Loucy (cell line): ENCODE measurements around the gene CYP26B1.
"Not testable (repeated sequence)": the region's sequence is repeated elsewhere in the genome, so short reads cannot be mapped to it uniquely, and the experiment has no call there.

Experiments
- H2AFZ ChIP-seq: fragments of 200-600 bp; sonication (generic); 2 replicates; pipeline ENCODE4 v1.6.0; 2016; ENCODE audit warnings: antibody characterized with exemption, mild to moderate bottlenecking, low read length, moderate library complexity
- H3F3A ChIP-seq: fragments of 200-600 bp; 2 replicates; pipeline ENCODE4 v1.6.0; 2016; ENCODE audit warnings: antibody characterized with exemption, low read depth, mild to moderate bottlenecking
- H3K27me3 ChIP-seq: fragments of 200-600 bp; sonication (generic); 2 replicates; pipeline ENCODE4 v1.6.1; 2014; ENCODE audit warnings: low read length, mild to moderate bottlenecking; ENCODE audit not compliant: insufficient read depth, poor library complexity, severe bottlenecking
- H3K36me3 ChIP-seq: fragments of 200-600 bp; sonication (generic); 2 replicates; pipeline ENCODE4 v1.6.1; 2016; ENCODE audit warnings: low read length; ENCODE audit not compliant: insufficient read depth
- H3K4me1 ChIP-seq: fragments of 200-600 bp; sonication (generic); 2 replicates; pipeline ENCODE4 v1.5.1; 2014; ENCODE audit warnings: low read length, mild to moderate bottlenecking; ENCODE audit not compliant: insufficient read depth, poor library complexity, severe bottlenecking
- H3K4me2 ChIP-seq: fragments of 200-600 bp; sonication (generic); 2 replicates; pipeline ENCODE4 v1.6.0; 2014; ENCODE audit warnings: antibody characterized with exemption, low read length, low read depth, mild to moderate bottlenecking; ENCODE audit not compliant: poor library complexity, severe bottlenecking
- H3K4me3 ChIP-seq: fragments of 200-600 bp; sonication (generic); 2 replicates; pipeline ENCODE4 v1.5.1; 2014; ENCODE audit warnings: low read length, mild to moderate bottlenecking, mixed read lengths; ENCODE audit not compliant: poor library complexity, severe bottlenecking
- H3K79me2 ChIP-seq: fragments of 200-600 bp; sonication (generic); 2 replicates; pipeline ENCODE4 v1.6.1; 2014; ENCODE audit warnings: low read length; ENCODE audit not compliant: insufficient read depth
- H3K9ac ChIP-seq: fragments of 200-600 bp; sonication (generic); 2 replicates; pipeline ENCODE4 v1.6.0; 2014; ENCODE audit warnings: mild to moderate bottlenecking, low read depth, low read length, moderate library complexity; ENCODE audit not compliant: poor library complexity, severe bottlenecking
- H3K9me2 ChIP-seq: fragments of 200-600 bp; sonication (generic); replicated peaks from 2 replicates; pipeline ENCODE4 v1.6.1; 2016; ENCODE audit warnings: low read depth, low read length, mixed read lengths
- H3K9me3 ChIP-seq: fragments of 200-600 bp; sonication (generic); 2 replicates; pipeline ENCODE4 v1.6.1; 2014; ENCODE audit warnings: mild to moderate bottlenecking, antibody characterized with exemption, low read length, low read depth; ENCODE audit not compliant: insufficient read depth
- H4K20me1 ChIP-seq: fragments of 200-600 bp; sonication (generic); 2 replicates; pipeline ENCODE4 v1.6.0; 2014; ENCODE audit warnings: antibody characterized with exemption, low read length, mild to moderate bottlenecking; ENCODE audit not compliant: insufficient read depth, poor library complexity, severe bottlenecking
- CTCF ChIP-seq: fragments of 200-600 bp; sonication (generic); conservative IDR thresholded peaks from 2 replicates; pipeline ENCODE4 v1.5.1; 2014; ENCODE audit warnings: mild to moderate bottlenecking, antibody characterized with exemption, low read length
- EZH2phosphoT487 ChIP-seq: fragments of 200-600 bp; IDR thresholded peaks from 2 replicates; pipeline ENCODE4 v1.6.1; 2018; ENCODE audit warnings: antibody characterized with exemption, mild to moderate bottlenecking, moderate library complexity, borderline replicate concordance

The CYP26B1 gene

DNA sequence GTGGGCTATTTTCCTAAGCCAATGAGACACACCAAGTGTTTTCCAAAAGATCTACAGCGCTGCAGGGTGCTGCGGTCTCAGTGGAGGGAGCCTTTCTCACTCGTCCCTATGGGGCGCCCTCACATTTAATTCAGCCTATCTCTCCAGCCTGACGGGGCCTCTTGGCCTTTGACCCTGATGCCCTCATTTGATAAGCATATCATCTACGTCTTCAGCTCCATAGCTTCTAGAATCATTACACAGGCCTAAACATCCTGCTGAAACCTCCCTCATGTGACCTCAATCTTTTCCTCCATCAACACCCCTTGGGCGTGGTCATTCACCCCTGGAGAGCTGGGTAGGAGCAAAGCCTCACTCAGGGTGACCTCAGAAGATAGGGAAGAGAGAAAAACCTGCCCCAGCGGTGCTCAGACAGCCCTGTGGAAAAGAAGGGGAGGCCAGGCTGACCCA is 57.4 kb downstream of the CYP26B1 start:
- Histone ChIP-seq H3K9ac (no peak overlapping the region), H3K4me1 (no peaks in the 10 kb centered on the region), H3K79me2 (no peaks in the 10 kb centered on the region), H4K20me1 (no peaks in the 10 kb centered on the region), H3K9me2 (no peaks in the 10 kb centered on the region), H3K4me3 (no peak overlapping the region), H3F3A (no peaks in the 10 kb centered on the region), H3K36me3 (no peaks in the 10 kb centered on the region), H3K27me3 (no peaks in the 10 kb centered on the region), H3K9me3 (peaks cover 6% of the 10 kb centered on the region; the same call in 1 of the 2 replicates), H3K4me2 (no peak overlapping the region), H2AFZ (no peak overlapping the region)
- no peak for TF ChIP-seq EZH2phosphoT487
- TF ChIP-seq CTCF = no peak

GRCh38 chr2:72089537-72089936 is 58.1 kb downstream of the CYP26B1 start:
- no peaks in the 10 kb centered on the region for H4K20me1 ChIP-seq
- no peak overlapping the region for H3K4me3 ChIP-seq
- no peaks in the 10 kb centered on the region for H3K79me2 ChIP-seq
- no peak for TF ChIP-seq CTCF
- no peak for TF ChIP-seq EZH2phosphoT487
- no peaks in the 10 kb centered on the region for H3K9me2 ChIP-seq
- H3K9ac ChIP-seq = no peak overlapping the region
- H3K4me2 ChIP-seq = no peak overlapping the region
- no peaks in the 10 kb centered on the region for H3F3A ChIP-seq
- peaks cover 8% of the 10 kb centered on the region; the same call in 1 of the 2 replicates for H3K9me3 ChIP-seq
- H3K36me3 ChIP-seq = no peaks in the 10 kb centered on the region
- H3K27me3 ChIP-seq = no peaks in the 10 kb centered on the region
- H3K4me1 ChIP-seq = no peaks in the 10 kb centered on the region
- H2AFZ ChIP-seq = no peak overlapping the region

- Histone ChIP-seq H3K79me2 (no peaks in the 10 kb centered on the region), H3K9me3 (peaks cover 12% of the 10 kb centered on the region; the same call in 1 of the 2 replicates), H4K20me1 (no peaks in the 10 kb centered on the region), H3K27me3 (no peaks in the 10 kb centered on the region), H3F3A (no peaks in the 10 kb centered on the region), H3K36me3 (no peaks in the 10 kb centered on the region), H3K4me3 (no peak overlapping the region), H2AFZ (no peak overlapping the region), H3K4me2 (no peak overlapping the region), H3K4me1 (no peaks in the 10 kb centered on the region), H3K9ac (no peak overlapping the region), H3K9me2 (no peaks in the 10 kb centered on the region)
- no peak for TF ChIP-seq EZH2phosphoT487
- no peak for TF ChIP-seq CTCF
These were observed 58.6 kb downstream of the CYP26B1 start for GRCh38 chr2:72089028-72089427.

- H3K4me3 ChIP-seq, H3K9me2 ChIP-seq, H3K27me3 ChIP-seq, H3K4me1 ChIP-seq, H3K79me2 ChIP-seq, H3F3A ChIP-seq, H2AFZ ChIP-seq, H3K4me2 ChIP-seq, H3K36me3 ChIP-seq, H3K9ac ChIP-seq, H4K20me1 ChIP-seq: not testable (repeated sequence)
- peaks cover 12% of the 10 kb centered on the region; the same call in 1 of the 2 replicates for H3K9me3 ChIP-seq
These were observed 60.6 kb downstream of the CYP26B1 start for GRCh38 chr2:72086871-72087633.
